ENCODE results near the gene ALB.

ALB gene

DNA sequence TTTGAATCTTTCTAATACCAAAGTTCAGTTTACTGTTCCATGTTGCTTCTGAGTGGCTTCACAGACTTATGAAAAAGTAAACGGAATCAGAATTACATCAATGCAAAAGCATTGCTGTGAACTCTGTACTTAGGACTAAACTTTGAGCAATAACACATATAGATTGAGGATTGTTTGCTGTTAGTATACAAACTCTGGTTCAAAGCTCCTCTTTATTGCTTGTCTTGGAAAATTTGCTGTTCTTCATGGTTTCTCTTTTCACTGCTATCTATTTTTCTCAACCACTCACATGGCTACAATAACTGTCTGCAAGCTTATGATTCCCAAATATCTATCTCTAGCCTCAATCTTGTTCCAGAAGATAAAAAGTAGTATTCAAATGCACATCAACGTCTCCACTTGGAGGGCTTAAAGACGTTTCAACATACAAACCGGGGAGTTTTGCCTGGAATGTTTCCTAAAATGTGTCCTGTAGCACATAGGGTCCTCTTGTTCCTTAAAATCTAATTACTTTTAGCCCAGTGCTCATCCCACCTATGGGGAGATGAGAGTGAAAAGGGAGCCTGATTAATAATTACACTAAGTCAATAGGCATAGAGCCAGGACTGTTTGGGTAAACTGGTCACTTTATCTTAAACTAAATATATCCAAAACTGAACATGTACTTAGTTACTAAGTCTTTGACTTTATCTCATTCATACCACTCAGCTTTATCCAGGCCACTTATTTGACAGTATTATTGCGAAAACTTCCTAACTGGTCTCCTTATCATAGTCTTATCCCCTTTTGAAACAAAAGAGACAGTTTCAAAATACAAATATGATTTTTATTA lies 28.3 kb downstream of the ALB start:
- DNase-seq = no peak

DNA sequence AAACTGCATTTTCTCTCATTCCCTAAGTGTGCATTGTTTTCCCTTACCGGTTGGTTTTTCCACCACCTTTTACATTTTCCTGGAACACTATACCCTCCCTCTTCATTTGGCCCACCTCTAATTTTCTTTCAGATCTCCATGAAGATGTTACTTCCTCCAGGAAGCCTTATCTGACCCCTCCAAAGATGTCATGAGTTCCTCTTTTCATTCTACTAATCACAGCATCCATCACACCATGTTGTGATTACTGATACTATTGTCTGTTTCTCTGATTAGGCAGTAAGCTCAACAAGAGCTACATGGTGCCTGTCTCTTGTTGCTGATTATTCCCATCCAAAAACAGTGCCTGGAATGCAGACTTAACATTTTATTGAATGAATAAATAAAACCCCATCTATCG lies 29.1 kb downstream of the ALB start:
- DNase-seq = no peak

DNA sequence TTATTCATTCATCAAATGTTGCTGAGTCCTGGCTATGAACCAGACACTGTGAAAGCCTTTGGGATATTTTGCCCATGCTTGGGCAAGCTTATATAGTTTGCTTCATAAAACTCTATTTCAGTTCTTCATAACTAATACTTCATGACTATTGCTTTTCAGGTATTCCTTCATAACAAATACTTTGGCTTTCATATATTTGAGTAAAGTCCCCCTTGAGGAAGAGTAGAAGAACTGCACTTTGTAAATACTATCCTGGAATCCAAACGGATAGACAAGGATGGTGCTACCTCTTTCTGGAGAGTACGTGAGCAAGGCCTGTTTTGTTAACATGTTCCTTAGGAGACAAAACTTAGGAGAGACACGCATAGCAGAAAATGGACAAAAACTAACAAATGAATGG lies 30.2 kb downstream of the ALB start:
- peak; percentile 6 to 45 (median 25) for DNase-seq

DNA sequence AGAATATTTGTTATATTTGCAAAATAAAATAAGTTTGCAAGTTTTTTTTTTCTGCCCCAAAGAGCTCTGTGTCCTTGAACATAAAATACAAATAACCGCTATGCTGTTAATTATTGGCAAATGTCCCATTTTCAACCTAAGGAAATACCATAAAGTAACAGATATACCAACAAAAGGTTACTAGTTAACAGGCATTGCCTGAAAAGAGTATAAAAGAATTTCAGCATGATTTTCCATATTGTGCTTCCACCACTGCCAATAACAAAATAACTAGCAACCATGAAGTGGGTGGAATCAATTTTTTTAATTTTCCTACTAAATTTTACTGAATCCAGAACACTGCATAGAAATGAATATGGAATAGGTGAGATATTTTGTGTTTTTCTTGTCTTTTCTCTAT lies 31.9 kb downstream of the ALB start, which contains the start of gene AFP:
AFP (plus strand) TSS at position 238 of the 400 bp plus-strand sequence; CDS start at position 280, 42 bp downstream.
- peak in 1 of 3 donors; percentile 8 for DNase-seq

DNA sequence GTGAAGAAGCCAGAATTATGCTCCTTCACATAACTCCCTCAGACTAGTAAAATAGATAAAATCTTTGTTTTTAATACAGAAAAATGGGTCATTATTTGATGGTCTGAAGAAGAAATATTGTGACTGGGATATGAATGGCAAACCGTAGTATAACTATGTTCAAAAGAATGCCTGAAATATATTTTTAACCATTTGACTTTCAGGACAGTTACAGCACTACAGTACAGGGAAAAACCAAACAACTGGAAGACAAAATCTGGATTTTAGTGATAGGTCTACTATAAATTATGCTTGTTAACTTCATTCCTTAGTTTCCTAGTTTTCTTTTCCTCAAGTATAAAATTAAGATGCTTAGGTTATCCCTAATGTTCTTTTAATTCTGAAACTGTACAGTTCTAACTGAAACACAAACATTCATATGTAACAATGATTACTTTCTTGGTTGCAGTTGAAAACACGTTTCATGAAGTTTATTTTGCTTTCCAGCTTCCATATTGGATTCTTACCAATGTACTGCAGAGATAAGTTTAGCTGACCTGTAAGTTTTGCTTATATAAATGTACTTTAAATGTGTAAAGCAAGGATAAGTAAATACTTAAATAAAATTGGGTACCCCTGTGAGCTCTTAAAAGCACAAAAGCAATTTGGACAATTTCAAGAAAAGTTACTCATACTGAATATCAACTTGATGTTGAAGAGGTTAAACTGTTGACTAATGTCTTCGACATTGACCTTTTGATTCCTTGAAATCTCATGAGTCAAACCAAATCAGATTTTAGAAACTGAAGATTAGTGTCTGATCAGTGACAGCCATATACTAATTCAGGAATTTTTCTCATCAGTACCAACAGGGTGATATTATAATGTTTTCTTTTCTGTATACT lies 32.8 kb downstream of the ALB start:
- peak in 1 of 3 donors; percentile 5 for DNase-seq

DNA sequence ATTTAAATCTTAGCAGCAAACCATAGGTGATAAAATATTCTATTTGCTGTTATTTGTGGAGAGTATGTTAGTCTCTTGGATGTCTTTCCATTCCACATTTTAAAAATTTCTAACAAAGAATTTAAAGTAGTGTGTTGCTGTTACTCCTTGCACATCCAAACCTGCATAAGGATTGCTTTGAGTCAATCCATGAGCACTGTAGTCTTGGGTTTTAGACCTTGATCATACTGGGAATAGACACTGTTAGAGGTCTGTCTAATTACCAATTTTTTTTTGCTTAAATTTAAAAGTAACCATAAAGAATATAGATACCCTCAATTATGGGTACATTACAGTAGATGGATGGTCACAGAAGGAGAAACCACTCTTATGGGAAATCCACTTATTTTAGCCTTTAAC lies 33.5 kb downstream of the ALB start:
- no peak for DNase-seq

DNA sequence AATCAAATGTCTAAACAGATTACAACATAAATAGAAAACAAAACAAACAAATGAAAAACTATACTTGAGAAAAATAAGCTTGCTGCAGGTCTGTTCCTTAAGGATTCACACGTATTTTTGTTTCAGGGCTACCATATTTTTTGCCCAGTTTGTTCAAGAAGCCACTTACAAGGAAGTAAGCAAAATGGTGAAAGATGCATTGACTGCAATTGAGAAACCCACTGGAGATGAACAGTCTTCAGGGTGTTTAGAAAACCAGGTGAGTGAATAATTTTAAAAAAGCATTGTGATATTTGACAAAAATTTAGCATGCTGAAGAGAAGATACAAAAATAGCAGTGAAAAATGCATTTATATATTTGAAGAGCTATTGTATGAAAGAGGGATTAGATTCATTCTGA lies 34.0 kb downstream of the ALB start:
- DNase-seq = no peak

DNA sequence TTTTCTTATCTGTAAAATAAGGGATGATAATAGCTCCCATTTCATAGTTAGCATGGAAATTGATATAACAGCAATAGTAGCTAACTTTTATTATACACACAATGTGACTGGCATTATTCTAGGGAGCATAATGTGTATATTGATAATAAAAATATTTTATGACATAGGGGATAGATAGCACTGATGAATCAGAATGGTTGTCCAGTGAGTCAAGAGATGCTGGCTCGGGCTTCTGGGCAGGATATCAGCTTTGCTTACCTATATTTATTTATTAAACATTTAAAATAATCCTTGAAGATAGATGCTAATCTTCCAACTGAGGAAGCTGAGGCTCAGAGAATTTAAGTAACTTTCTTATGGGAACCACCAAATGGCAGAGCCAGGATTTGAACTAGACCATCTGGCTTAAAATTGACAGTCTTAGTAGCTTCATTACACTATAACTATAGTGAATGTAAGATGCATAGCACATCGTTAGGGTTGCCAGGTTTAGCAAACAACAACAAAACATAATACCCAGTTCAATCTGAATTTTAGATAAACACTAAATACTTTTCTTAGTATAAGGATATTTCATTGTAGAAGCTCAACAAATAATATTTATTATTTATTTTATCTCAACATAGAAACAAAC lies 34.6 kb downstream of the ALB start:
- DNase-seq = no peak

DNA sequence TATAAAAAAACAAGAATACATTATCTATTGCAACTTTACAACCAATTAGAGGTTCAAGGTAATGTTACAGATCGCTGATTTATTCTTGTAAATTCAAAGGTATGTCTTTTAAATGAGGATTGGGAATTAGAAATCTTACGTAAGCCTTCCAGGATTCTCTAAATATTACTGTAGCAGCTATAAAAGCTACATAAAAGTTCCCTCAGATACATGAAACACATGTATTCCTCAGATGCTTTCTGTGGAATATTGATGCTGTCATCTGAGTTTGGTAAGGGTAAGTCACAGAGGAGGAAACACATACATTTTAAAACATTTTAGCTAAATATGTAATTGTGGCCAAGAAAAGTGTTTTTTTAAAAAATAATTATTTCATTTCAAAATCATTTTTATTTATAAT lies 35.4 kb downstream of the ALB start:
- no peak for DNase-seq

DNA sequence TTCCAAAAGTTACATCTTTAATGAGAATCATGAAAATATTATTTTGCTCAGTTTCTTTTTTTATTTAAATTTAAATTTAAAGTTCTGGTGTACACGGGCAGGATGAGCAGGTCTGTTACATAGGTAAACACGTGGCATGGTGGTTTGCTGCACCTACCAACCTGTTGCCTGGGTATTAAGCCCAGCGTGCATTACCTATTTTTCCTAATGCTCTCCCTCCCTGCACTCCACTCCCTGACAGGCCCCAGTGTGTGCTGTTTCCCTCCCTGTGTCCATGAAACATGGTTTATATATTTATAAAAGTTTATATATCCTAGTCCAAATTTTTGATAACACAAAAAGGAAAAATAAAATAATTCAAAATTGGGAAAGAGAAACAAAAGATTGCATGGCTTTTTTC lies 35.9 kb downstream of the ALB start:
- DNase-seq = no peak

DNA sequence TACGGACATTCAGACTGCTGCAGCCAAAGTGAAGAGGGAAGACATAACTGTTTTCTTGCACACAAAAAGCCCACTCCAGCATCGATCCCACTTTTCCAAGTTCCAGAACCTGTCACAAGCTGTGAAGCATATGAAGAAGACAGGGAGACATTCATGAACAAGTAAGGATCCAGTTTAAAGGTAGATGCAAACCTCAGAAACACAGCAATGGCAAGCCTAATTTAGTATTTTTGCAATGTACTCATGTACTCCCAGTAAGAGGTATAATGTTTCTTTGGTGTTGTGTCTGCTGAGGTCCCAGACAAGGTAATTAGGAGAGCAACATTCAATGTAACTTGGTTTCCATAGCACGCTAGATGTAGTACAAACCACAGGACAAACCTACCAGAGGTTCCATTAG lies 36.6 kb downstream of the ALB start:
- no peak for DNase-seq

DNA sequence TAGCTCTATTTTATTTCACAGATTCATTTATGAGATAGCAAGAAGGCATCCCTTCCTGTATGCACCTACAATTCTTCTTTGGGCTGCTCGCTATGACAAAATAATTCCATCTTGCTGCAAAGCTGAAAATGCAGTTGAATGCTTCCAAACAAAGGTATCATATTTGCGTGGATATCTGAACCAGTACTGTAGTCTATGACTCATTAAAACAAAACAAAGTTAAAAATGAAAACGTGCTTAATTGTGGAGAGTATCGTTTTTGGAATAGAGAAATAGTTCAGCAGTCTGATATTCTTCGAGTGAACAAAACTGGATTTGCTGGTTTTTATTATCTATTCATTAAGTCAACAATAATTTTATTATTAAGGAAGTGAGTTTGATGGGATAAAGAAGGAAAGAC lies 38.2 kb downstream of the ALB start:
- DNase-seq = no peak

DNA sequence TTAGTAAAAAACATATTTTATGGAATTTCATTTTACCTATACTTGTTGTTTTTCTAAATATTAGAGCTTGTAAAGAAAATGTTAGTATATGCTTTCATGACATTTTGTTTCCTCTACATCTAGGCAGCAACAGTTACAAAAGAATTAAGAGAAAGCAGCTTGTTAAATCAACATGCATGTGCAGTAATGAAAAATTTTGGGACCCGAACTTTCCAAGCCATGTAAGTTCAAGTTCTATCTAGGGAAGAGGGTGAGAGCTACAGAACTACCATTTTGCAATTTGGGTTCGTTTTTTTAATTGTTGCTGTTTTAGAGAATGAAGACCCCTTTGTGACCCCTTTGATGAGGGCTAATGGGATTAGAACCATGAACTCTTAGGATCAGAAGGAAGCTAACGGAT lies 39.1 kb downstream of the ALB start:
- peak in 1 of 3 donors; percentile 1 for DNase-seq

DNA sequence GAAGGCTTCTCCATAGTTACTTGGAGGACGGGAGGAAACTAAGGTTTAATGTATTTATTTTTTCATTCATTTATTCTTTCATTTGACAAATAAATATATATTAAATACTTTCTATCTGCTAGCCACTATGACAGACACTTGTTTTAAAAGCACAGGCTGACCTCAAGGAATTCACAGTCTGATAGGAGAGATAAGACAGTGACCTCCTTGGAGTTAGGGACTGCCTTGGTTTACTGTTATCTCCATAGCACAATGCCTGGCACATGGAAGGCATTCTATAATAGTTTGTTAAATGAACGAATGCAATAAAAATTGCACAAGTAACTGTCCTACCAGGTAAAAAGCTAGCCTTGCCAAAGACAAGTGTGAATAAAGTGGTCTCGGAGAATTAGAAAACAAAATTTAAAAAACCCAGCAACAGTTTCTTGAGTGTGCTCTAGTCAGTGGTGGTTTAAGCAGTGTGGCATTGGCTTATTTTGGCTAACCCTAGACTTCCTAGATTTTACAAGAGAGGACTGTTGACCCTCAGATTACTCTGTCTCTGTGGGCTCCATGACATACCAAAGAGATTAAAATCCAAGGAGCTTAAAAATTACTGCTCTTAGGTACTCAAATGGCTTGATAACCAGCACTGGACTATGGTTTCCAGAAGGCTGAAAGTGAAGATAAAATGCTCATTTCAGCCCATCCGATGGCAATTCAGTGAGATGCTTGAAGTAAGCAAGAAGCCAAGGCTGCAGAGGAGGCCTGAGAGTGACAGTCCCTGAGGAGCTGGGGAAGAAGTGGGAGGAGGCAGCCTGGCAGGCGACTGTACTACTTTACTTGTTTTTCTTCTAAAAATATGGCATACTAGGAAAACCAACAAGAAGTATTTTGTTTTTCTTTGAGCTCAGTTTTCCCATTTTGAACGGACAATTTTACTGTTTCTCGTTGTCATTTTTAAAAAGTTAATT lies 41.6 kb downstream of the ALB start:
- peak in 1 of 3 donors; percentile 1 for DNase-seq

DNA sequence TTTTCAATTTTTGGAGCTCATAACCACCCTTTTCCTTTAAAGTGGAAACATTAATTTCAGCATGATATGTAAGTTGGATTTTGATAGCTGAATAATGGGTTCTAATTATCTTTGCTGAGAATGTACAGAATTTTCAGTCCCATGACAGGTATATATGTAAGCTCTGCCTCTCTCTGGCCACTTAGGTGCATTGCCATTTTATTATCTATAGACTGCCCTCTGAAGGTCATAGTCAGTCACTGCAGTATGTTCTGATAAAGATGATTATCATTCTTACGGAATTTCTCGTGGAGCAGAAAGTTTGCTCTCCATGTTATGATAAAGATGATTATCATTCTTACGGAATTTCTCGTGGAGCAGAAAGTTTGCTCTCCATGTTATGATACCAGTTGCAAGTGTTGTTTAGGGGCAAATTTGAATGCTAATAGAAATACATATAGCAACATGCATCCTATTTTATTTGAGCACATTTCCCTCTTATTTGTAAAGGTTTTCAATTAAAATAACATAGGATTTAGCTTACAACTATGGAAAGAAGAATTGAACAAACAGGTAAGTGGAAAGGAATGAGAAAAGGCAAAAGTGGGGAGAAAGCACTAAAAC lies 42.4 kb downstream of the ALB start:
- DNase-seq = peak; percentile 54 to 82 (median 76)

DNA sequence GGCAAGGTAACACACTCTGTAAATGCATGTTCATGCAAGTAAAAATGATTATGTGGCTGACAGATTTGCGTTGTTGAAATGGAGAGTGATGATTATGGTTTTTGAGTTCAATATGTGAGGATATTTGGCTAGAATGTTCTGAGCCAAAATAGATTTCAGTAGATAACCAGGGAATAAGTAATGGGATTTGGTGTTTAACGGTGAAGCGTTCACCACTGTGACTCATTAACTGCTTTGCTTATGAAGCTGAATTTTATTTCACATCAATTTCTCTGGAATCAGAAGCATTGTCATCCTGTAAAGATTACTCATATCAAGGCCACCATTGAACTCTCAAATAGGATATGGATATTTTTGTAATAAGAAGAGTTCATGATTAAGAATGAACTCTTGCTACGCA lies 43.6 kb downstream of the ALB start:
- DNase-seq = peak in 2 of 3 donors; percentile 11 to 15

DNA sequence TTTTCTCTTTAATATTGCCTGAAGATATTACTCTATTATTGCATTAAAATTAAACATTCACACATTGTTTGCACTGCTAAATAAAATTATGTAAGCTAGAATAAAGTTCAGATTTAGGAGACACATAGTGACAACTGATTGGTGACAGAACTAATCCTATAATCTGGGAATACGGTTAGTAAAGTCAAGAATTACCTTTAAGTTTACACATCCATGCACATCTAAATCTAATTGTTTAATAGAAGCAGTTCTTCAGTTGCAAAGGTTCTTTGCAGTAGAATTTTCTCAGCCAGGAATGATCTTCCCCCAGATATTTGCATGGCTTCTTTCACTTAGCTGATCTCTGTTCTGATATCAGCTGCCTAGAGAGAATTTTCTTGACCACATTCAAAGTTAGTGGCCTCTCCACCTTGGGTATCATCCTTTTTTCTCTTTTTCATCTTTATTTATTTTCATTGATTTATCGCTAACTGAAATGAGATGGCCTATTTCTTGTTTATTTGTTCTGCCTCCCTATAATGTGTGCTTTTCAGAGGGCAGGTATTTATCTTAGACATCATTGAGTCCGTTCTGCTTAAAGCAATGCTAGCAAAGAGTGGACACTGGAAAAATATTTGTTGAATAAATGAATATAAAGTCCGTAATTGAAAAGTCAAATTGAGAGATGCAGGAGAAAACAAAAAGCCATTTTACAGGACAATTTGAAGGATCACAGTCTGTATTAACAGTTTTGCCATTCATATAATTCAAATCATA lies 44.5 kb downstream of the ALB start:
- DNase-seq = no peak

DNA sequence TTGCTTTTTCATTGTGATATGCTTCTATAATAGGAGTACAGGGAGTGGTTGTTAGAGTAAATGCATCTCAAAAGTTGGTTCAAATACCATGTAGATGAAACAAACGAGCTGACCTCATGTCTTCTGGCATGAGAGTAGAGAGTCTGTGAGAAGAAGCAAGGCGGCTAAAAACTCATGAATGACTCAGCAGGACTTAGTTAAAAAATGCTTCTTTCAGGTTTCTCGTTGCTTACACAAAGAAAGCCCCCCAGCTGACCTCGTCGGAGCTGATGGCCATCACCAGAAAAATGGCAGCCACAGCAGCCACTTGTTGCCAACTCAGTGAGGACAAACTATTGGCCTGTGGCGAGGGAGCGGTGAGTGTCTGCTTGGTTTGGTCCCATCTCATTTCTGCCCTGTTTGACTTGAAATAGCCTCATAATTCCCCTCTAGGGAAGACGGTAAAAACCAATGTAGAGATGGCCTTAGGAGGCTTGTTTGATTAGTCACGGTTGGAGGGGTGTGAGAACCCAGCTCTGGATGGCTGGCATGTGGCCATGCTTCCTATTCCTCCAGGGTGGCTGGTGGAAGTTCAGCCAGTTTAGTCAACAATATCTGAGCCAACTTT lies 46.4 kb downstream of the ALB start:
- no peak for DNase-seq

DNA sequence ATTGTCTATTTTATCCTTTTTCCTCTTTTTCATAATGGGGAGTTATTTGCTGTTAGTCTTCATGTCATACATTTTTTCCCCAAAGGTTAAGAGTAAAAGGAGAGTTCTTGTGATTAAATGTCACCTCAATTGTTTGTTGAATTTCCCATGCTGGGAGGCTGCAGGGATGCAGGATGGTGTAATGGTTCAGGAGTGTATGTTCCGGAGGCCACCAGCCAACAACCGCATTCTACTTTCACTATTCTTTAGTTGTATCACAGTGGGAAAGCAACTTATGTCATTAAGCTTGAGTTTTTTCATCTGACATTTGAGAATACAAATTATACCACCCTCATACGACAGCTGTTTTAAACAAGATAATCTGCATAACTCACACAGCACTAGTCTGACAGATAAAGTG lies 47.3 kb downstream of the ALB start:
- DNase-seq = no peak

DNA sequence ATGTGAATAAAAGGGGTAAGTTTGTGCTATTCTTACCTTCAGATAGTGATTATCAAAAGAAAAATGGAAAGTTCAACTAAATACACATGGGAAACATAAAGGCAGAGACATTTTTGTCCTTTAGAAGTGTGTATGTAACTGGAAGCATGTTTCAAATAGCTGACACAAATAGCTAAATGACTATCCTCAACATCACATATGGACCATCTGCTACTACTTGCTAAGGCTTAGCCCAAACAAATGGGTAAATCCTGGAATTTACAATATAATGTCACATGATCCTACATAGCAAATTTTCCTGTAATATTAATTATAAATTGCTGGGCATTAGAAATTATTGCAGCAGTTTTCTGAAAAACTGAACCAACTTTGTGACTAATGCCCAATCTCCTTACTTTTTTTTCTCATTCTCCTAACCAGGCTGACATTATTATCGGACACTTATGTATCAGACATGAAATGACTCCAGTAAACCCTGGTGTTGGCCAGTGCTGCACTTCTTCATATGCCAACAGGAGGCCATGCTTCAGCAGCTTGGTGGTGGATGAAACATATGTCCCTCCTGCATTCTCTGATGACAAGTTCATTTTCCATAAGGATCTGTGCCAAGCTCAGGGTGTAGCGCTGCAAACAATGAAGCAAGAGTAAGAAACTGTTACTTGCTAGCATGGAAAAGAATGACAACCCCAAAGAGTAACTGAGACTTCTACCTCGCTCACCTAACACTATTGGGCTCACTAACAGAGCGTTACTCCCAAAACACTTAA lies 48.1 kb downstream of the ALB start:
- no peak for DNase-seq
